M059J (cell line): ENCODE results near the gene GDNF. TPM values are rescaled to one million over a fixed set of nuclear protein-coding genes. Genes with fewer than 3 reads are reported as not detected.
"Not testable (repeated sequence)": the region's sequence is repeated elsewhere in the genome, so short reads cannot be mapped to it uniquely, and the experiment has no call there.

Experiments
- DNase-seq: peaks from one replicate; pipeline ENCODE4 v3.0.0-alpha.2; 2012; ENCODE audit warnings: low read depth
- total RNA-seq: library from RNA; depleted of rRNA; stranded (reverse); fragments of >200 nt; shearing (Covaris generic); gene quantifications from 2 replicates; pipeline ENCODE4 v1.2.3, GENCODE V29; 2014

GDNF gene
- total RNA-seq, 1 experiment from 2014 or later: 0.05 TPM

DNA sequence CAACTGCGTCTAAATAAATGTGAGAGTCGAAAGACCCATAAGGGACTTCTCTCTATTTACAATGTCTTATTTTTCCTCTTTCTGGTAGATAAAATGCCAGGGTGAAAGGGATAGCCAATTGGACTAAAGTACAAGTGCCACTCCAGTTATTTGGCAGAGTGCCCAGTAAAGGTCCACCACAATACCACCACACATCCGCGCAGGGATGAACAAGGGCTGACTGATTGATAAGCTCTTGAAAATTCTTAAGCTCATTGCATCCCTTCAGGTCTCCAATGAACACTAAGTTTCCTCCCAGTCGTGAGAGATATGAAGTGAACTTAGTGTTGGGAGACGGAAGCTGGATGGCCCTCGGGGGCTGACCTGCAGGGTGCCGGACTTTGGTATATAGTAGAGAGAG is 58.4 kb downstream of the GDNF start:
- not testable (repeated sequence) for DNase-seq

GRCh38 chr5:37777432-37778130 is 62.3 kb downstream of the GDNF start:
- no peak for DNase-seq

- DNase-seq: no peak
Measured at GRCh38 chr5:37776826-37777225, 63.0 kb downstream of the GDNF start.

- peak; percentile 27 for DNase-seq
Measured at GRCh38 chr5:37774912-37775483, 64.8 kb downstream of the GDNF start.

- no peak for DNase-seq
Measured at GRCh38 chr5:37773809-37774208, 66.0 kb downstream of the GDNF start.

DNA sequence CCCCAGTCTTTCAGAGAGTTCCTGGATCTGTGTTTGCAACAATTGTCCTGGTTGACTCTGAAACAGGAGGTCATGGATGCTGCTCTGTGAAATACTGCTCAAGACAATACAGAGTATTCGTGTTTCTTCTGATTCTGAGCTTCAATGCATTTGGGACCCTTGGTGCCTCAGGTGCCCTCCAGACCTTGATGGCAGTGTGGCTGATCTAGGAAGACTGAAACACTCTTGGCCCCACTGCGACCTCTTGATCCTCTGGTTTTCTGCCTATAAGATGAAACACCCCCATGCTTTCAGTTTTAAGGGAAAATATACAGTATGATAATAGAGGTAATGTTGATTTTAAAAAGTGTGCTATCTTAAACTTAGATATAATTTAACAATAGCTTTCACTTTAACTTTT is 67.6 kb downstream of the GDNF start:
- no peak for DNase-seq

GRCh38 chr5:37771731-37772130 is 68.1 kb downstream of the GDNF start:
- DNase-seq: peak; percentile 100

GRCh38 chr5:37771203-37771611 is 68.6 kb downstream of the GDNF start:
- no peak for DNase-seq

GRCh38 chr5:37770786-37771185 is 69.1 kb downstream of the GDNF start:
- DNase-seq: no peak

GRCh38 chr5:37769840-37770239 is 70.0 kb downstream of the GDNF start:
- no peak for DNase-seq

DNA sequence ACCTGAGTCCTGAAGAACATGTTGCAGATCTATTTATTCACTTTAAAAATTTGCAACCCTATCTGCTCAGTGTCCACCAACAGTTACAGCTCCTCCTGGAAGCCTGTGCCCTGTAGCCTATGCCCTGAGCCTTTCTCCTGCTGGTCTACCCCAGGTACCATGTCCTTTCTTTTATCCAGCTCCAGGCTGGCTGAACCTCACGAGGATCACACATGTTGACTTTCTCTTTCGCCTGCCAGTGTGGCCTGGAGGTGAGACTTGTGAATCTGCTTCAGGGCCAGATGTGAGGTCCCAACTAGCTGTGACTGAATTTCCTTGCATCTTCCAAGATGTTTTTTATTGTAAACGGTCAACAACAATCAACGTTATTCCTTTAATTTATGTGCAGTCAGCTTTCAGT is 70.7 kb downstream of the GDNF start:
- DNase-seq: no peak

DNA sequence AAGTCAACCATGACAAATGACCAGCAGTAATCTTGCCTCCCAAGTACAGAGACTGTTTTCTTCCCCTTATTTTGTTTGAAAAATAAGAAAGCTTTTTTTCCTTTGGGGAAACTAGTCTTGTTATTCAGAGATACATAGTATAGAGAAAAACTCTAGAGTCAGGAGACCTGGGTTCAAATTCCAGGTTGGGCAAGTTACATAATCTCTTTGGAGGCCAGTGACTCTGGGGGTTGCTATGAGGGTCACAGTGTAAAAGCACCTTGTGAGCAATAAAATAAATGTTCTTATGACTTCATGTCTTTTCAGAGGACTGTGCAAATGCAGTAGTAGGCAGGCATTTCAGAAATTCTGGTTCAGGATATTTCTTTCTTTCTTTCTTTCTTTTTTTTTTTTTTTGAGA is 71.5 kb downstream of the GDNF start:
- DNase-seq: no peak

GRCh38 chr5:37767961-37768360 is 71.9 kb downstream of the GDNF start:
- DNase-seq: no peak

DNA sequence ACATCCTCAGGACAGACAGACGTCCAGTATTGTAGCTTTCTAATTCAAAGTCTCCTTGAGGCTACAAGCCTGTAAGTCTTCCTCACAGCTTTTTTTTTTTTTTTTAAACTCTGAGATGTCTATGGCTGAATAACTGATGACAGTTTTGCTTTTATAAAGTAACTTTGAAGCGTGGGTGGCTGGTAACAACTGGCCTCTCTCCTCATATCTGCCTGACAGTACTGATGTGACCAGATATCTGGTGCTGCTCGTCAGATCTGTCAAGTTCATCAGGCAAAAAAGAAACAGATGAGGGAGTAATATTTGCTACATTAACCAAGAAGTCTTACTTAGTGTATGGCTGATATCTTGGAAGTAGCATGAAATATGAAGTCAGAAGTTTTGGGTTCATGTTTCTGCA is 72.6 kb downstream of the GDNF start:
- DNase-seq: no peak
